Measurements from ENCODE around the gene SHANK3.

DNA sequence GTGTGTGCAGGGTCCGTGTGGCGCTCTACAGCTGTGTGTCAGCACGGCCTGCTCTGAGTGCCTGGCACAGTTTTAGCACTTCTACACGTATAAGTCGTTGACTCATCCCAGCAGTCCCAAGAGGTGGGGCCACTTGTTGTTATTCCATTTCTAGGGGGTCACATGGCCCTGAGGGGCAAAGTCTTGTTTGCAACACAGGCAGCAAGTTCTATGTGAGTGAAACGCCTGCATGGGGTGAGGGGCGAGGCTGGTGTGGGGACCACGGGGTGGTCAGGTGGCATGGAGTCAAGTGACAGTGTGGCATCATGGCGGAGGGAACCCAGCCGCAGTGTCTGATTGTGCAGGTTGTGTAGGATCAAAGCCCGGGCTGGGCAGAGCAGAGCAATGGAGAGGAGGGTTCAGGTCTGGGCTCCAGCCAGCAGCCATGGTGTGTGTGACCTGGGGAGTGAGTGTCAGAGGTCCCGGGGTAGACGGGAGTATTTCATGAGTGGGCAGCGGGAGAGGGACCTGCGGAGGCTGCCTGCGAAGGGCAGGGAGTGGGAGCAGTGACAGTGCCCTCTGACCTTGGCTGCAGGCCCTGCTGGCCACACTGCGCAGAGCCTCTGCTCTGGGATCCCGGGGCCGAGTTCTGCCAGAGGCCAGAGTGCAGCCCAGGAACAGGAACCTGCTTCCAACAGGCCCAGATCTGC lies 27.9 kb downstream of the SHANK3 start:
- no peak for TF ChIP-seq CTCF (optimal IDR thresholded peaks at IDR 0.05 in 1 of 3, IDR thresholded peaks at IDR 0.05 in 1 of 3, conservative IDR thresholded peaks at IDR 0.05 in 1 of 3; ENCODE audit: extremely low read depth in 1 of 3, insufficient read depth in 2 of 3, low read length in 3 of 3)
- TF ChIP-seq EZH2 (IDR thresholded peaks at IDR 0.05; ENCODE audit: low read length) = no peak
